ENCODE results near the gene PPP4R2.

DNA sequence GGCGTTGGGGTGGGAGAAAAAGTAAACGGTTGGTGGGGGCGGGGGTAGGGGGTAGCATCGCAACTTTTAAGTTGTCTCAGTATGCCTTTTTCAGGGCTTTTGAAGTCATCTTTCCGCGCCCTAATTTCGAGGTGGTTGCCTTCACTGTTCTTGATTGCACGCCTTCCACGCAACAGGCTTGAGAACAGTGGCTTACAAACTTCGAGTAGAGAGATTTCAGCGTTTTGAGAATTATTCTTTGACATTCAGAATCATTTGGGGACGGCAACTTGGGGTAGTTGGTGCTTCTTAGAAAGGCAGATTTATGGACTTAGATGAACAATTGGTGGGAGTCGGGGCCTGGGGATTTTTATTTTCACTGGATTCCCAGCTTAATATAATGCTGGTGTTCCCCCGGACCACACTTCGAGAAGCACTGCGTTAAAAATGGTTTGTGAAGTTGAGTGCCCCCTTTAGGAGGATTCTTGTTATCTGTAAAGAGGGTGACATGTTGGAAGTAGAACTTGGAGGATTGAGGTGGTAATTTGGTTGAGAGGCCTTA is 880 bp downstream of the PPP4R2 start:
- TF ChIP-seq, protein P1, sequence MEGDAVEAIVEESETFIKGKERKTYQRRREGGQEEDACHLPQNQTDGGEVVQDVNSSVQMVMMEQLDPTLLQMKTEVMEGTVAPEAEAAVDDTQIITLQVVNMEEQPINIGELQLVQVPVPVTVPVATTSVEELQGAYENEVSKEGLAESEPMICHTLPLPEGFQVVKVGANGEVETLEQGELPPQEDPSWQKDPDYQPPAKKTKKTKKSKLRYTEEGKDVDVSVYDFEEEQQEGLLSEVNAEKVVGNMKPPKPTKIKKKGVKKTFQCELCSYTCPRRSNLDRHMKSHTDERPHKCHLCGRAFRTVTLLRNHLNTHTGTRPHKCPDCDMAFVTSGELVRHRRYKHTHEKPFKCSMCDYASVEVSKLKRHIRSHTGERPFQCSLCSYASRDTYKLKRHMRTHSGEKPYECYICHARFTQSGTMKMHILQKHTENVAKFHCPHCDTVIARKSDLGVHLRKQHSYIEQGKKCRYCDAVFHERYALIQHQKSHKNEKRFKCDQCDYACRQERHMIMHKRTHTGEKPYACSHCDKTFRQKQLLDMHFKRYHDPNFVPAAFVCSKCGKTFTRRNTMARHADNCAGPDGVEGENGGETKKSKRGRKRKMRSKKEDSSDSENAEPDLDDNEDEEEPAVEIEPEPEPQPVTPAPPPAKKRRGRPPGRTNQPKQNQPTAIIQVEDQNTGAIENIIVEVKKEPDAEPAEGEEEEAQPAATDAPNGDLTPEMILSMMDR (conservative IDR thresholded peaks at IDR 0.05): peak; percentile 42
- no peak for TF ChIP-seq ZFX (IDR thresholded peaks at IDR 0.05)

Measured in C4-2B (cell line).